GM21447 (cell line): ENCODE measurements around the gene SCAMP5.

Source experiments
- ATAC-seq: cut with Tn5 transposase; IDR thresholded peaks from one replicate; pipeline ENCODE4 v1.9.1; 2021; ENCODE audit not compliant: unreplicated experiment

SCAMP5 gene, protein sequence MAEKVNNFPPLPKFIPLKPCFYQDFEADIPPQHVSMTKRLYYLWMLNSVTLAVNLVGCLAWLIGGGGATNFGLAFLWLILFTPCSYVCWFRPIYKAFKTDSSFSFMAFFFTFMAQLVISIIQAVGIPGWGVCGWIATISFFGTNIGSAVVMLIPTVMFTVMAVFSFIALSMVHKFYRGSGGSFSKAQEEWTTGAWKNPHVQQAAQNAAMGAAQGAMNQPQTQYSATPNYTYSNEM

DNA sequence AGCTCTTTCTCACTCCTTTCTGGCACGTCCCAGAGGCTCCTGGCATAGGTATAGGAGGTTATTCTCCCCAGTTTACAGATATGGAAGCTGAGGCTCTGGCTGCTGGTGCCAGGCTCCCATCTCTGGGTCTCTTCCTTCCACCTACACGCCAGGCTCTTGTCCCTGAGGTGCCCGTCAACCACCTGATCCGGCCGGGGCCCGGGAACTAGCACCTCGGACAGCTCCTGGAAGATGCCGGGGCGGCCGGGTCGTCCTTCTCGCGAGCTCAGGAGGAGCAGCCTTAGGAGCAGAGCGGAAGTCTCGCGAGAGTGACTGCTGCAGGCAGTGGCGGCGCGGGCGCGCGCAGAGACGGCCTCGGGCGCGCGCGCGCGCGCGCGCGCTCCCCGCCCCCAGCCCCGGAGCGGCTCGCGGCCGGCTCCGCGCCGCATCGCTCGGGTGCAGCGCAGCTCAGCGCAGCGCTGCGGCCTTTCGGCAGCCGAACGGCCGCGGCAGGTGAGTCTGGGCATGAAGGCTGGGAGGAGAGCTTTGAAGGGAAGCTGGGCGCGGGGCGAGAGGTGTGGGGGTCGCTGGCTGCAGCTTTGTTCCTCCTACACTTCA, at the start of gene SCAMP5:
TSS of gene SCAMP5 (plus strand) at position 382 of the 597 bp plus-strand sequence. CDS start 16,277 bp downstream, outside the sequence.
- peak; percentile 86 for ATAC-seq

DNA sequence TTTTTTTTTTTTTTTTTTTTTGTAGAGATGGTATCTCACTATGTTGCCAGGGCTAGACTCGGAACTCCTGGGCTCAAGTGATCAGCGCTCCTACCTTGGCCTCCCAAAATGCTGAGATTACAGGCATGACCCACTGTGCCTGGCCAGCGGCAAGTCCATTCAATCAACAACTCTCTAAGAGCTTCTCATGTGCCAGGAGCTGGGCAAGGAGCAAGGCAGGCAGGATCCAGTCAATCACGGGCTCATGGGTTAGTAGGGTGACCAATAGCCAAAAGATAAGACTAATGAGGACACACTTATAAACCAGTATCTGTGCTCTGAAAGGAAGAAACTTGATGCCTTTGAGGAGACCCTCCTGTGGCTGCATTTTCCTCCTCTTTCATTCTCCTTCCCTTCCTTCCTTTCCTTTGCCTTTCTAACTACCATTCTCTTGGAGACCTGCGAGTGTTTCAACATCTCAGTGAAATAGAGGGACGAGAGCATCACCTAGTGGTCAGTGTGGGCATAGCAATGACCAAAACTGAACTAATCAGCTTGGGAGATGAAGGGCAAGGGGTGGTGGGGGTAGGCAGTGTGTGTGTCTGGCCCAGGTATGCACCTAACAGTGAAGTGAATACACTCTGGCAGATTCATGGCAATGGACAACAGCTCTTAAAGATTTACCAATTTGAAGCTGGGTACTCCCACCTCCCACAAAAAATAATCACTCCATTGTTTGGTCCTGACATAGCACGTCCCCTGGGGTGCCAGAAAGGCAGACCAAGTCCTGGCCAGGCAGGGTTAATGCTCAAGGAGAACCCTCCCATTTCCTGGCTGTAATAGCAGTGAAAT, 45.1 kb upstream of the SCAMP5 start:
- ATAC-seq, result no peak

DNA sequence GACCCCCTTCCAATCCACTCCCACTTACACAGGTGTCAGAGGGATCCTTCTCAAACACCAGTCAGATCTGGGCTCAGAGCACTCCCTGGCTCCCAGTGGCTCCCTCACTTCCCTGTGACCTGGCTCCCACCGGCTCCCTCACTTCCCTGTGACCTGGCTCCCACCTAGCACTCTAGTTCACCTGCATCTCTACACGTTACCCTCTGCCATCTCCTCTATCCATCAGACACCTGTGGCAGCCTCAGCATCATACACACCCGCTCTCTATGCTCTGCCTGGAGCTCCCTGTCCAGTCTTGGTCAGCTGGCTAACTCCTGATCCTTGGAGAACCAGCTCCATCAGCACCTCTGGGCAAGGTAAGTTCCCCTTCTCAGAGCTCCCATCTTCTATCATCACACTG, 44.4 kb upstream of the SCAMP5 start:
- ATAC-seq, result no peak

DNA sequence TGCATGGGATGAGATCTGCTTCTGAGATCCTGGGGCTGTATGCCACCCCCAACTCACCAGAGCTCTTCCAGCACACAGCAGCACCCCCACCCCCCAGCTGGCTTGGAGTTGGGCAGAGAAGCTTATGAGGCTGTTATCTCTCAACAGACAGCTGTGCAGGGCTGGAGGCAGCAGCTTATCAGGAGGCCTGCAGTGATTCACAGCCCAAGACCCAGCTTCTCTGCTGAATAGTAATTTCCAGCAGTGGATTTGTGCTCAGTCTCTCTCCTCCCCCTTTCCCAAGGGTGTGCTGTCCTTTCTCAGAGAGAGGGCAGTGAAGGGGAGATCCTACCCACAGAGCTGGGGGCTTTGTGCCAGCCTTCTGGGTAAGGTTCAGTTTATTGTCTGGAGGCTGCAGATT, 40.8 kb upstream of the SCAMP5 start:
- no peak for ATAC-seq

DNA sequence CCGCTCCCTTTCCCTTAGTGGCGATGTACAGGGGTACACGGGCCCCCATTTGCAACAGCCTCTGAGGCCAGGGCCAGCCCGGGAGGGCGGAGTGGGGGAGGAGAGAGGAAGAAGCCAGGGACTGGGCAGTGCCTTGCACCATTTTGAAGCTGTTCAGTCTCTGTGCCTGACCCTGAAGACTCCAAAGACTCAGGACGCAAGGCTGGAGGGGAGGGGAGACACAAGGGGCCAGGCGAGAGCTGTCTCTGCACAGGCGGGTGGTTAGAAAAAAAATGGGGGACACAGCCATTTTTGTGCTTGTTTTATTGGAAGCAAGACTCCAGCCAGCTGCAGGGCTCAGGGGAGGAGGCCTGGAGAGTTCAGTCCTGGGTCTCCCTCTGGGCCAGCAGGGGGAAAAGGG, 40.3 kb upstream of the SCAMP5 start:
- no peak for ATAC-seq

DNA sequence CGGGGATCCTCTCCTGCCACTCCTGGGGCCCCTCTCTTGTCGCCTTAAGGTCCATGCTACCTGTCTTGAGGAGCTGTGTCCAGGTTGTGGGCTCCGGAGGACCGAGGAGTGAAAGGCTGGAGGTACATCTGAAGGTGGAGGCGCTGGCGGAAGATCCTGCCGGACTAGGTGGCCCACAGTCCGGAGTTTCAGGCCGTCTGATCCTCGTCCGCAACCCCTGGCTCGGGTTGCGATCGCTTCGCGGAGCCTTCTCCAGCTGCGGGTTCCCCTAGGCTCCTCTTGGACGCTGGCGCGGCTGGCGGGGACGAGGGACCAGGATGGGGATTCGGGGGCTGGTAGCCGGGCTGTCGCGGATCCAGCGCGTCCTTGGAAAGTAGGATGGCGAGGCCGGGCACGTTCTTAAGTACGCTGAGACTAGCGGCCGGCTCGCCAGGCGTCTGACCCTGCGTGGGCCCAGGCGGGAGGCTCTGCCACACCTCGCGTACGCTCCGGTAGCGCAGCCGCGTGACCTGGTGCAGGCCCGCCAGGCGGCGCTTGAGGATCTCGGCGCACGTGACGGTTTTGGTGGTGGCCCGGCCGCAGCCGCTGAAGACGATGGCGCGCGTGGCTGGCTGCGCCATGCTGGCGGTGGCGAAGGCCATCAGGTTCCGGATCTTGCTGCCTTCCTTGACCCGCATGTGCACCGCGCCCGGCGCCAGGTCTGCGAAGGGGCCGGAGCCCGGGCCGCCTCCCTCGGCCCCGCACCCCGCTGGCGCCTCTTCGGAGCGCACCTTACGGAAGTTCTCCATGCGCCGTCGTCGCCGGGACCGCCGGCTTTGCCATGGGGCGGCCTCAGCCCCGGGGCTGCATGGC, 39.3 kb upstream of the SCAMP5 start:
- peak; percentile 42 for ATAC-seq

DNA sequence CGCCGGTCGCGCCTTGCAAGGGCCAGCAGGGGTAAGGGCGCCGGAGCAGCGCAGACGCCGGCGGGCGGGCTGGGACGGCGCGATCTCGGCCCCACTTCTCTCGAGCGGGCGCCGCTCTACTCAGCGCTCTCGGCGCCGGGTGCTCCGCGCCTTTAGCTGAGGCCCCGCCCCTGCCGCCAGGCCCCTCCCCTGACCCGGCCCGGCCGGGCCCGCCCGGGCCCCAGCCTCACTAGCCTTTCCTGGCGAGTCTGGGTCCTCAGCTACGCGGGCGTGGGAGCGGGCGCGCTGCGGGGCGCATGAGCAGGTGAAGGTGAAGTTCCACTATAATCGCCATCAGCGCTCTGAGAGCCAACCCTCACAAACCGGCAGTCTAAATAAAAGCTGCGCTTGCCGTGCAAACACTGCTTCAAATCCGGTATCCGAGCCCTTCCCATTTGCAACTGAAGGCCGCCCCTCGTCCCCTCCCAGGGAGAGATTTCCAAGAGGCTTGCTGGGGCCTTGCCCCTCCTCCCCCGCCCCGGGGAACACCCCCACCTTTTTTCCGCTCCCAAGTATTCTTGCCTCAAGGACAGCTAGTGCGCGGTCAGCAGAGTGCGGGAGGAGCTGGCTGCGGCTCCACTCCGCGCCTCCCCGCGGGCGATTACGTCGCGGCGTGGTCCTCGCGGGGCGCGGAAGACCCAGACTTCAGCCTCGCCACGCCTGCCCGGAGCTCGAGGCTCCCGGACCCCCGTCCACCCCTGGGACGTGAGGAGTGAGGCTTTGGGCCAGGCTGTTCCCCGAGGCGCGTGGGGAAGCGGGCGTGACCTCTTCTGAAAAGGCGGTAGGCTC, 38.5 kb upstream of the SCAMP5 start, which contains the start of gene RPP25:
TSS of gene RPP25 (minus strand) at position 125 of the 828 bp plus-strand sequence. CDS start 189 bp downstream, outside the sequence.
- peak; percentile 73 for ATAC-seq

DNA sequence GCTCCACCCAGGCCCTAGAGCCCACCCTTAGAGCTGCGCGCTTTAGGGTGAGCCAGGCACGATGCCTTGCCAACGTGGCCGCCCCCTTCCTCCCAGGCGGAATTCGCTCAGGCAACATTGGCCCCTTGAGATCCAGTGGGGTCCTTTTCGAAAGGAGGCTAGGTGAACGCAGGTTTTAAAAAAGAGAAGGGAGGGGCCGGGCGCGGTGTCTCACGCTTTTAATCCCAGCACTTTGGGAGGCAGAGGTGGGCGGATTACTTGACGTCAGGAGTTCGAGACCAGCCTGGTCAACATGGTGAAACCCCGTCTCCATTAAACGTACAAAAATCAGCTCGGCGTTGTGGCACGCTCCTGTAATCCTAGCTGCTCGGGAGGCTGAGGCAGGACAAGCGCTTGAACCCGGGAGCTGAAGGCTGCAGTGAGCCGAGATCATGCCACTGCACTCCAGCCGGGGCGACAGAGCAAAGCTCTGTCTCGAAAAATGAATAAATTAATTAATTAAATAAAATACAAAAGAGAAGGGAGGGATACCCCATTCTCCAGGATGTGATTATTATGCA, 37.8 kb upstream of the SCAMP5 start:
- no peak for ATAC-seq

DNA sequence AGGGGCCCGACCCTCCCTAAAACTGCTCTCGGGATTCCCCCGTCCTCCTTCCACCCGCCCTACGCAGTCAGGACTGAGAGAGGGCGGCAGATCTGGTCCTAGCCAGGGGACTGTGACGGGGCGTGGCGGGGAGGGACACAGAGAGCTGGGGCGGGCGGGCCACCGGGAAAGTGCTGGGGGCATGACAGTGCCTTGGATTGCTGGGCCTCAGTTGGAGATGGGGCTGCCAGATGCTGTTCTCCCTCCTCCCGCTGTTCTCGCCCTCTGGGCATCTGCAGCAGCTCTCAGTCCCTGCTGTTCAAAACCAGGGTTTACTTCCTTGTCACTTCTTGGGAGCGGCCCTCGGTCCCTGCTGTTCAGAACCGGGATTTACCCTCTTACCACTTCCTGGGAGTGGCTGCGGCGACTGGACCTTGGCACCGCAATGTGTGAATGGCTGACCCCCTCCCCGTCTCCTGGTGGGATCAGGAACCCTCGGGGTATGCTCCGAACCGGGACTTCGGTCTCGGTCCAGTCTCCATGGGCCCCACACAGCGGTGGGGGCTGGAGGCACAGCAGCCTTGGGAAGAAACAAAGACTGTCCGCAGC, 36.9 kb upstream of the SCAMP5 start:
- ATAC-seq, result no peak

DNA sequence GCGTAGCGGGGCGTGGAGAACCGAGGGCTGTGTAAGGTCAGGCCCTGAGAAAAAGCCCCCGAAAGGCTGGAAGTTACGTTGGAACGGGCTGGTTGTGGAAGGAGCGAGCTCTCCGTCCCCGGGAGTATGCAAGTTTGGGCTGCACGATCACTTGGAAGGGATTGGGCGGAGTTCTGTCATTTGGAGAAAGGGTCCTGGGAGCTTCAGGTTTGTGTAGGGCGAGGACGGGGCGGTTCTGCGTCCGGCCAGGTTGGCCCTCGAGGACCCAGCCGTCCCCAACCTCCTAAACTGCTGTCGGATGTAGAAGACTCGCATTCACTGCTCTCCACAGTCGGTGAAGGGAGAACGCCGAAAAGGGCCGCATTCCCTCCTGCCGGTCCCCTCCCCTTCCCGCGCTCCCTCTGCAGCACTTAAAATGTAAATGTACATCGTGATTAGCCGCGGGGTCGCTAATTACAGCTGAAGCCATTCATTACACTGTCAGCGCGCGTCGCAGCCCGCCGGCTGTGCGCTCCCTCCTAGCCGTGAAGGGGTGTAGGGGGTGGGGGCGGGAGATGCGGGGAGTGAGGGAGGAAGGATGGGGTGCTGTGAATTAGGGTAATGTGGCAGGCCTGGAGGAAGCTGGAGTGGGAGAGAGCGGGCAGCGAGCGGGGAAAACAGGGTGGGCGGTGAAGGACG, 36.3 kb upstream of the SCAMP5 start:
- ATAC-seq, result no peak

DNA sequence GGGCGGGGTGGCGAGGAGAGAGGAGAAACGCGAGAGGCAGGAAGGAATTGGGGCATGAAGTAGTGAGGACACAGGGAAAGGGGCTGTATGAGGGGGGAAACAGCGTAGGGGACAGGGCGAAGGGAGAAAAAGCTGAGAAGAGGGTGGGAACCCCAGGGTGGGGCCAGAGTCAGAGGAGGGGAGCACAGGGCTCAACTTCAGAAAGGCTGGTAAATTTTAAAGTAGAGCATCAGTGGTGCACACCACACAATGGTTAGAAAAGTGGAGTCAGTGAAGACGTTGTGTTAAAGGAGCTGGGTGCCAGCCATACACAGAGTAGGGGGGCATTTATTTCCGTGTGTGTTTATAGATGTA, 35.8 kb upstream of the SCAMP5 start:
- no peak for ATAC-seq

DNA sequence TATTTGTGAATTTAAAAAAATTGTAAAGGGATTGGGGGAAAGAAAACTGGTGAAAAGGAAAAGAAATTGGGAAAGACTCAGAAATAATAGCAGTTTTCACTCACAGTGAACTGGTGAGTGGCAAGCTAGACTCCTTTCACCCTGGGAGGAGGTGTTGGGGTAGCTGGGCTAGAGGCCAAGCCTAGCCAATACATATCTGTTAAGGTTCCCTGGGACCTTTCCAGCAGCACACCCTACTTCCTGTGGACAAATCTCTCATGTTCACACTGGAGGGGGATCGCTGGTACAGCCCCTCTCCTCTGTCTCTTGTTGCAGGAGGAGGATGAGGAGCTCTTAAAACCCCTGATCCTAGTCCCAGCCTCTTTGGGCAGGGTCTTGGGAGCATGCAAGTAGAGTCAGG, 35.1 kb upstream of the SCAMP5 start:
- no peak for ATAC-seq

DNA sequence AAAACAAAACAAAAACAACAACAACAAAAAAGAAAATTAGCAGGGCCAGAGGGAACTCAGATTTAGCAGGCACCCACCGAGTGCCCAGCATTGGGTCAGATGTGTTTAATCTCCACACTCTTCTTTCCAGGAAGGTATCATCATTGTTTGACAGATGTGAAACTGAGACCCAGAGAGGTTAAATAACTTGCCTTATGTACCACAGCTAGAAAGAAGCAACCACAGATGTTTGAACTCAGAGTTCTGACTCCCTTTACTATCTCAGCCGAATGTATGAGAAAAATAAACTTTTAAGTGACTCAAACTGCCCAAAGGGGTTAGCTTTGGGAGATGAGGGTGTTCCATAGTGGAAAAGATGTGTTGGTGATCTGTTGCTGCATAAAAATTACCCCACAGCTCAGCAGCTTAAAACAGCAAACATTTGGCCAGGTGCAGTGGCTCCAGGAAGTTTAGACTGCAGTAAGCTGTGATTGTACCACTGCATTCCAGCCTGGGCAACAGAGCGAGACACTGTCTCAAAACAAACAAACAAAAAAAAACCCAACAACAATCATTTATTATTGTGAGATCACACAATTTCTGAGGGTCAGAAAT, 34.3 kb upstream of the SCAMP5 start:
- ATAC-seq, result no peak

DNA sequence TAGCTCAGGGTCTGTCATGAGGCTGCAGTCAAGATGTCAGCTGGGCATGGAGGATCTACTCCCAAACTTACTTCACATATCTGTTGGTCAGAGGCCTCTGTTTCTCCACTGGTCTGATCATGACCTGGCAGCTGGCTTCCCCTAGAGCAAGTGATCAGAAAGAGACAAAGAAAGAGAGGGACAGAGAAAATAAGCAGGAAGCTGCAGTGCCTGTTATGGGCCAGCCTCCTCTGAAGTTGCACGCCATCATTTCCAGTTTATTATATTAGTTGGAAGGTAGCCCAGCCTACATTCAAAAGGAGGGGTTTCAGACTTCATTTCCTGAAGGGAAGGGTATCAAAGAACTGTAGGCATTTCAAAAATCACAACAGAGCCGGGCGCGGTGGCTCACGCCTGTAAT, 33.7 kb upstream of the SCAMP5 start:
- no peak for ATAC-seq

DNA sequence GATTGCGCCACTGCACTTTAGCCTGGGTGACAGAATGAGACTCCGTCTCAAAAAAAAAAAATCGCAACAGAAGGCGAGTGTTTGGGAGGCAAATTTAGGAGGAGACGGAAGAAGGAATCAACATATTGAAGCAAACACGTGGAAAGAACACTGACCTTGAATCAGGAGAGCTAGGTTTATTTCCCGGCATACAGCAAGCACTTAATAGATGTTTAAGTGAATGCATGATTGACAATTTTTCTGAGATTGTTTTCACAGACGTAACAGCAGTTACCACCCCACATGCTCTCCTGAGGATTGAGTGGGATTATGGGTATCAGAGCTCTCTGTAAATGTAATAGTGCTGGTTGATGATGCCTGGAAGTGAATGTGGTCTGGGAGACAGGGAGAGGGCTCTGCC, 33.1 kb upstream of the SCAMP5 start:
- no peak for ATAC-seq

DNA sequence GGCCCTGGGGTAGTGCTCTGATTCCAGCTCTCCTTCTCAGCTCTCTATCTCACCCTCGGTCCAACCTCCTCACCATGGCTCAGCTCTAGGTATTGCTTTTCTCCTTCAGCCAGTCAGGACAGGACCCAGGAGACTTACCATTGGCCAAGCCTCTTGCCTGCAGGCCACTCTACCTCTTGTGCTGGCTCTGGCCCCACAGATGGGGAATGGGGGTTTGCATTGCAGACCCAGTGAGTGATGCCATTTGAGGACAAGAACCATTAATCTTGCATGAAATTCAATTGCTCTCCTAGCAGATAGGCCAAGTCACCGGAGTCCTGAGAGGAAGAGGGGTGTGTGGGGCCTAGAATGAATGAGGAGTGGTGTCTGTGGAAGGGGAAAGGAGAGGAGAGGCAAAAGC, 32.7 kb upstream of the SCAMP5 start:
- no peak for ATAC-seq

DNA sequence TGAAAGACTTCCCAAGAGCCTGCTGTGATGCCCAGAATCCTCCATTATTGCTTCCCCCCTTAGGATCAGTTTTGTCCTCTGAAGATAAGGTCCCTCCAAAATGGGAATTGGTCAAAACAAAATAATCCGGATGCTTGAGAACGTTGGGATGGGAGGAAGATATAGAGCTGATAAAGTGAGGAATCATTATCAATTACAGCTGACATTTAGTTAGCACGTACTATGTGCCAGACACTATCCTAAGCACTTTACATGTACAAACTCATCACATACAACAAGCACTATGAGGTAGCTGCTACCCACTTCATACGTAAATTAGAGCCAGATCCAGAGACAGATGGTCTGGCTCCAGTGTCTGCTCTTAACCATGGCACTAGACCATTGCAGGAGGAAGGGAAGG, 32.1 kb upstream of the SCAMP5 start:
- no peak for ATAC-seq

DNA sequence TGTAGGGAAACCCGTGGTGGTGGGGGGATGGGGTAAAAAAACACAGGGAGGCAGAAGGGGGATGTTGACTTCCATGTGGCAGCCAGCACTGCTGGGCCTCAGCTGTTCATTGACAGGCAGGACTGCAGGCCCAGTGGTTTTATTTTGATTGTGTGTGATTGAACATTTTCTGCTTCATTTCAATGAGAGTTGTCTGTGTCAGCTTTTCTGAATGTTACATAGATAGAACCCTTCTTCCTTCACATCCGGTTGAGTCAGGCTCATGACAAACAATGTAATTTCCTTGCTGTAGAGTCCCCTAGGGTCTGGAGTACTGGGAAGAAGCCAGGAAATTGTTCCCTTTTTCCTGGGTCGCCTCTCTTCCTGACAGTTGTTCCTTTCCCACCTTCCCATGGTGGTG, 30.6 kb upstream of the SCAMP5 start:
- no peak for ATAC-seq

DNA sequence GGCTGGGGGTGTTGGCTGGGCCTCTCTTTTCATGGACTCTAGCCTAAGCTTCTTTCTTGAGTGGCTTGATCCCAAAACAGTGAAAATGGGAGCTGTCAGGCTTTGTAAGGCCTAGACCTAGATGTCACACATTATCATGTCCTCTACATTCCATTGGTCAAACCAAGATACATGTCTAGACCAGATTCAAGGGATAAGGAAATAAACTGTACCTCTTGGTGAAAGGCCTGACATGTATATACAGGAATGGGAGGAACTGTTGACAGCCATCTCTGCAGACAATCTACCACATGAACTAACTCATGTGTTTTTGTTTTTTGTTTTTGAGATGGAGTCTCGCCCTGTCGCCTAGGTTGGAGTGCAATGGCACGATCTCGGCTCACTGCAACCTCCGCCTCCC, 27.7 kb upstream of the SCAMP5 start:
- no peak for ATAC-seq
